ENCODE results near the gene KIAA0232. TPM values are rescaled to one million over a fixed set of nuclear protein-coding genes. Genes with fewer than 3 reads are reported as not detected.

The KIAA0232 gene
- total RNA-seq, 4 donors from 2014 or later = 34.6 to 54.0 (median 47.8) TPM

- no peak for DNase-seq (ENCODE audit: extremely low spot score)
- no peaks in the 10 kb centered on the region for H3K9me3 ChIP-seq
- H3K4me1 ChIP-seq = peaks cover 3 to 11% (median 9%) of the 10 kb centered on the region in 4 donors
- no peaks in the 10 kb centered on the region for H3K36me3 ChIP-seq
- intact Hi-C loops (cut with DNase I) = no loop called here
- TF ChIP-seq POLR2AphosphoS5 (IDR thresholded peaks at IDR 0.05) (no peak), CTCF (IDR thresholded peaks at IDR 0.05) (no peak), POLR2A (IDR thresholded peaks at IDR 0.05; ENCODE audit: low read depth) (no peak), EP300 (IDR thresholded peaks at IDR 0.05) (no peak)
- WGBS = 93% methylated on average over 5 of the region's 5 CpGs
- no peak overlapping the region for H3K27ac ChIP-seq (replicated peaks in 1 of 4)
- H3K4me3 ChIP-seq = no peak overlapping the region
- peaks cover 0 to 5% (median 0%) of the 10 kb centered on the region in 4 donors for H3K27me3 ChIP-seq
These were observed 4.1 kb upstream of the KIAA0232 start for GRCh38 chr4:6778435-6778834.

GRCh38 chr4:6779667-6780565 lies 2.6 kb upstream of the KIAA0232 start:
- Histone ChIP-seq H3K4me3 (no peak overlapping the region), H3K27ac (replicated peaks in 1 of 4) (peak overlapping the region in 1 of 4 donors; percentile 100), H3K9me3 (no peaks in the 10 kb centered on the region), H3K27me3 (peaks cover 0 to 5% (median 0%) of the 10 kb centered on the region in 4 donors), H3K36me3 (no peaks in the 10 kb centered on the region), H3K4me1 (peaks cover 15 to 24% (median 21%) of the 10 kb centered on the region in 4 donors)
- TF ChIP-seq EP300 (IDR thresholded peaks at IDR 0.05) (no peak), POLR2AphosphoS5 (IDR thresholded peaks at IDR 0.05) (no peak), CTCF (IDR thresholded peaks at IDR 0.05) (no peak), POLR2A (IDR thresholded peaks at IDR 0.05; ENCODE audit: low read depth) (no peak)
- no peak for DNase-seq (ENCODE audit: extremely low spot score)
- intact Hi-C loops (cut with DNase I) = loop anchor here (5.0 to 10.0 kb wide), 2 partner anchors 92 to 265 kb away; partner anchors contain the start of gene TADA2B
- 76% methylated on average over 17 of the region's 17 CpGs for WGBS

- TF ChIP-seq CTCF (IDR thresholded peaks at IDR 0.05) = no peak
- TF ChIP-seq POLR2AphosphoS5 (IDR thresholded peaks at IDR 0.05) = peak in 1 of 2 donors; percentile 40
- Histone ChIP-seq H3K27me3 (peaks cover 0 to 5% (median 0%) of the 10 kb centered on the region in 4 donors), H3K27ac (replicated peaks in 1 of 4) (peak overlapping the region; percentile 100), H3K36me3 (no peaks in the 10 kb centered on the region), H3K4me3 (no peak overlapping the region), H3K4me1 (peaks cover 24 to 36% (median 33%) of the 10 kb centered on the region in 4 donors), H3K9me3 (no peaks in the 10 kb centered on the region)
- WGBS = 87% methylated on average over 8 of the region's 8 CpGs
- intact Hi-C loops (cut with DNase I) = loop anchor here (5.0 to 10.0 kb wide), 2 partner anchors 91 to 264 kb away; partner anchors contain the start of gene TADA2B
- no peak for DNase-seq (ENCODE audit: extremely low spot score)
These were observed 1.4 kb upstream of the KIAA0232 start for GRCh38 chr4:6781113-6781512.

- peaks cover 0 to 5% (median 0%) of the 10 kb centered on the region in 4 donors for H3K27me3 ChIP-seq
These were observed 966 bp upstream of the KIAA0232 start for GRCh38 chr4:6781561-6781960.

More at GRCh38 chr4:6781561-6781960, 966 bp upstream of the KIAA0232 start:
- Histone ChIP-seq H3K36me3 (no peaks in the 10 kb centered on the region), H3K4me1 (peaks cover 29 to 40% (median 38%) of the 10 kb centered on the region in 4 donors), H3K27ac (replicated peaks in 1 of 4) (peak overlapping the region; percentile 100), H3K4me3 (peak overlapping the region; percentile 96 to 100 (median 98)), H3K9me3 (no peaks in the 10 kb centered on the region)
- DNase-seq (ENCODE audit: extremely low spot score) = no peak
- intact Hi-C loops (cut with DNase I) = loop anchor here (5.0 to 10.0 kb wide), 2 partner anchors 91 to 263 kb away; partner anchors contain the start of gene TADA2B
- TF ChIP-seq POLR2AphosphoS5 (IDR thresholded peaks at IDR 0.05) = no peak
- TF ChIP-seq EP300 (IDR thresholded peaks at IDR 0.05) = no peak
- TF ChIP-seq CTCF (IDR thresholded peaks at IDR 0.05) = no peak
- TF ChIP-seq POLR2A (IDR thresholded peaks at IDR 0.05; ENCODE audit: low read depth) = no peak
- 83% methylated on average over 6 of the region's 6 CpGs for WGBS

Data from esophagus muscularis mucosa (tissue), 4 donors.